A673 (cell line): ENCODE measurements around the gene MARK3.

Source experiments
- EZH2 ChIP-seq: fragments of 200-600 bp; sonication (generic); IDR thresholded peaks from 2 replicates; pipeline ENCODE4 v1.6.1; 2017; ENCODE audit warnings: borderline replicate concordance, low read depth, mild to moderate bottlenecking, mixed read lengths, antibody characterized with exemption, low read length; ENCODE audit not compliant: poor library complexity, severe bottlenecking
- TF ChIP-seq, protein P1 (sequence below): fragments of 300-800, 200-600 bp; sonication (generic); conservative IDR thresholded peaks from 2 replicates; pipeline ENCODE4 v1.5.1; 2017; ENCODE audit warnings: low read depth, mild to moderate bottlenecking, antibody characterized with exemption, low read length, moderate library complexity, mixed read lengths

DNA sequence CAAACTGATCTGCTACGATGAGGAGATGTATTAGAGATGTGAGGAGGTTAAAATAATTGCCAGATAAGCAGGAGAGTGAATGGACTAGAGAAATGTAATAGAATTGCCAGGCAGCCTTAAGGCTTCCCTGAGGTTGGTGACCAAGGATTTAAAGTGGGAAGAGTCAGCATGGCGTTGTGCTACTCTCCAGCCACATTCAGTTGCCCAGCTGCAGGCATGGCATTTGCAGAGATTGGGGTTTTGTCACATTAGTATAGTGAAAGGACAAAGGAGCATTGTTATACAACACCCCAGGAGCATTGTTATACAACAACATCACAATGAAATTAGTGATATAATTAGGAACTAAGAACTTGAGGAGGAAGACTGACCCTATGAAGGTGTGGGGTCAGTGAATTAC lies 31.7 kb downstream of the MARK3 start:
- TF ChIP-seq, protein P1, sequence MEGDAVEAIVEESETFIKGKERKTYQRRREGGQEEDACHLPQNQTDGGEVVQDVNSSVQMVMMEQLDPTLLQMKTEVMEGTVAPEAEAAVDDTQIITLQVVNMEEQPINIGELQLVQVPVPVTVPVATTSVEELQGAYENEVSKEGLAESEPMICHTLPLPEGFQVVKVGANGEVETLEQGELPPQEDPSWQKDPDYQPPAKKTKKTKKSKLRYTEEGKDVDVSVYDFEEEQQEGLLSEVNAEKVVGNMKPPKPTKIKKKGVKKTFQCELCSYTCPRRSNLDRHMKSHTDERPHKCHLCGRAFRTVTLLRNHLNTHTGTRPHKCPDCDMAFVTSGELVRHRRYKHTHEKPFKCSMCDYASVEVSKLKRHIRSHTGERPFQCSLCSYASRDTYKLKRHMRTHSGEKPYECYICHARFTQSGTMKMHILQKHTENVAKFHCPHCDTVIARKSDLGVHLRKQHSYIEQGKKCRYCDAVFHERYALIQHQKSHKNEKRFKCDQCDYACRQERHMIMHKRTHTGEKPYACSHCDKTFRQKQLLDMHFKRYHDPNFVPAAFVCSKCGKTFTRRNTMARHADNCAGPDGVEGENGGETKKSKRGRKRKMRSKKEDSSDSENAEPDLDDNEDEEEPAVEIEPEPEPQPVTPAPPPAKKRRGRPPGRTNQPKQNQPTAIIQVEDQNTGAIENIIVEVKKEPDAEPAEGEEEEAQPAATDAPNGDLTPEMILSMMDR, result no peak
- no peak for TF ChIP-seq EZH2
